HG02981 (cell line): ENCODE measurements around the gene PLEKHN1.
"Not testable (repeated sequence)": the region's sequence is repeated elsewhere in the genome, so short reads cannot be mapped to it uniquely, and the experiment has no call there.

ENCODE experiments used
- ATAC-seq: cut with Tn5 transposase; IDR thresholded peaks from one replicate; pipeline ENCODE4 v1.9.1; 2021; ENCODE audit warnings: mild to moderate bottlenecking, moderate library complexity; ENCODE audit not compliant: unreplicated experiment

Gene PLEKHN1

DNA sequence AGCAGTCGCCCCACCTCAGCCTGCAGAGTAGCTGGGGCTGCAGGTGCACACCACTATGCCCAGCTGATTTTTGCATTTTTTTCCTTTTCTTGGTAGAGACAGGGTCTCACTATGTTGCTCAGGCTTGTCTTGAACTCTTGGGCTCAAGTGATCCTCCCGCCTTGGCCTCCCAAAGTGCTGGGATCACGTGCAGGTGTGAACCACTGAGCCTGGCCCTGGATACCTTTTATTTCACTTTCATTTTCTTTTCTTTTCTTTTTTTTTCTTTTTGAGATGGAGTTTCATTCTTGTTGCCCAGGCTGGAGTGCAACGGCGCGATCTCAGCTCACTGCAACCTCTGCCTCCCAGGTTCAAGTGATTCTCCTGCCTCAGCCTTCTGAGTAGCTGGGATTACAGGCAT is 25.0 kb downstream of the PLEKHN1 start:
- not testable (repeated sequence) for ATAC-seq

DNA sequence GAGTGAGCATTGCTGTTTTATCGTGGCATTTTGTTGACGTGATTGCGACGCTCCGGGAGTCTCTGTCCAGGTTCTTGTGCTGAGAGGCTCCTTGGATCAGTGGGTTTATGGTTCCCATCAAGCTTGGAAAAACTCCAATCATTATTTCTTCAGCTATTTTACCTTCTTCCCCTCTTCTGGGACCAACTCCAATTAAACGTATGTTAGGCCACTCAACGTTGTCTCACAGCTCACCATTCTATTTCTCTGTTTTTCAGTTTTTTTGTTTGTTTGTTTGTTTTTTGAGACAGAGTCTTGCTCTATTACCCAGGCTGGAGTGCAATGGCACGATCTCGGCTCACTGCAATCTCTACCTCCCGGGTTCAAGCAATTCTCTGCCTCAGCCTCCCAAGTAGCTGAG is 25.6 kb downstream of the PLEKHN1 start:
- ATAC-seq, result no peak

DNA sequence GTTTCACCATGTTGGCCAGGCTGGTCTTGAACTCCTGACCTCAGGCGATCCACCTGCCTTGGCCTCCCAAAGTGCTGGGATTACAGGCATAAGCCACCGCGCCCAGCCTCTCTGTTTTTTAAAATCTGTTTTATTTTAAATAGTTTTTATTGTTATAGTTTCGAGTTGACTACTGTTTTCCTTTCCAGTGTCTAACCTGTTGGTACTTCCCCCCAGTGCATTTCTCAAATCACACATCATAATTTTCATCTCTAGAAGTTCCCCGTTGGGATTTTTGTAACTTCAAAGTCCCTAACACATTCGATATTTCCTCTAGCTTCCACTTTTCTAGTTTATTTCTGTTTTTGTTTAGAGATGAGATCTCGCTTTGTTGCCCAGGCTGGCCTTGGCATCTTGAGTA is 26.1 kb downstream of the PLEKHN1 start:
- no peak for ATAC-seq

GRCh38 chr1:993379-993995 is 27.2 kb downstream of the PLEKHN1 start:
- ATAC-seq, result no peak

GRCh38 chr1:994546-994945 is 28.3 kb downstream of the PLEKHN1 start:
- not testable (repeated sequence) for ATAC-seq

DNA sequence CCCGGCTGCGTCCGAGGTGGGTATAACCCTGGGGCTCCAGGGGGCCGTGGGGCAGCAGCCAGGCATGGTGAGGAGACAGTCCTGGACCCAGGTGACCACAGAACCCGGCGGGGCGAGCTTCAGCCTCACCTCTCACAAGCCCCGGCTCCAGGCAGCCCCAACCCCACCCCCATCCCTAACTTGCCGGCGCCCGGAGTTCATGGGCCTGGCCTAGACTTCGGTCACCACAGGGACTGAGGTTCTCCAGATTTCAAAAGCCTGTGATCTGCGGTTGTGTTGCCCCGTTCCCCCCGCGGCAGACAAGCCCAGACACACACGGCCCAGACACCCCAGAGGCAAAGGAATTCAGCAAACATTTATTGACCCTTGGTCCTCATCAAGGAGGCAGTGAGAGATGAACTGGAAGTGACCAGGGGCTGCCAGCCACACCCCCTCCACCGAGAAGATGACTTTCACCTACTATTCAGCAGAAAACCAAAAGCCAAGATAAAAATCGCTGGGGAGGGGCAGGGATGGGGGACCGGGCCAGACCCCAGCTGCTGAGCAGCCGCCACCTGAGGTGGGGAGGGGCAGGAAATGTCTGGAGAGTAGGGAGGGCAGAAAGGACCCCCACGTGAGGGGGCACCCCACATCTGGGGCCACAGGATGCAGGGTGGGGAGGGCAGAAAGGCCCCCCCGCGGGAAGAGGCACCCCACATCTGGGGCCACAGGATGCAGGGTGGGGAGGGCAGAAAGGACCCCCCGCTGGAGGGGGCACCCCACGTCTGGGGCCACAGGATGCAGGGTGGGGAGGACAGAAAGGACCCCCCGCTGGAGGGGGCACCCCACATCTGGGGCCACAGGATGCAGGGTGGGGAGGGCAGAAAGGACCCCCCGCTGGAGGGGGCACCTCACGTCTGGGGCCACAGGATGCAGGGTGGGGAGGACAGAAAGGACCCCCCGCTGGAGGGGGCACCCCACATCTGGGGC is 29.7 kb downstream of the PLEKHN1 start:
- no peak for ATAC-seq

DNA sequence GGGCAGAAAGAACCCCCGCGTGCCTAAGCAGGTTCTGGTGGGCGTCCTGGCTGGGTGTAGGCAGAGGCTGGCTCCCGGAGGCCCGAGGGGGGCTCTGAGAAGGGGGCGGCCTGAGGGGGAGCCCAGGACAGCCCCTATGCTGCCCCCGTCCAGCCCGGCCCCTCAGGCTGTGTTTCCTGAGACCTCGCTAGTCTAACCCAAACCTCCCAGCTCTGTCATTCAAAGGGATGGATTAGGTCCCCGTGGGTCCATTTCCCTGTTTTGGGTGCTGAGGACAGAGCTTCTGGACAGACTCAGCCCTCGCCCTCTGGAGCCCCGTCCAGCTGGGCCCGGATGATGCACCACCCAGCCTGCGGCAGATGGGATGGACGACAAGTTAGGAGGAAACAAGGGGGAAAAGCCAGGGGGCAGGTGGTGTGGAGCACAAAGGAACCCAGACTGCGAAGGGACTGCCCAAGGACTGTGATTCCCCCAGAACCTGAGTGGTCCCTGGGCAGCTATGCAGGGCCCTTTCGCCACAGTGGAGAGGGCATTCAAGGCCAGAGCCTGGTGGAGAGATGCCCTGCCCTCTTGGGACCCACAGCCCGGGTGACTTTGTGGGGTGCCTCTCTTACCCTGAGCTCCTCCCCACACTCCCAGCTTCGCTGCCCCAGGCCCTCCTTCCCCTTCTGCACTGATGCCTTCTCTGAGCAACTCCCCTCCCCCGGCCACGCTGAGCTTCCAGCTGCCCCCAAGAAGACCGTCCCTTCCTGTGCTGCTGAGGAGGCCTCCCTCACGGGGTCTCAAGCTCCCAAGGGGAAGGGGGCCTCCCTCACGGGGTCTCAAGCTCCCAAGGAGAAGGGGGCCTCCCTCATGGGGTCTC is 30.8 kb downstream of the PLEKHN1 start:
- ATAC-seq, result no peak

- no peak for ATAC-seq
Observed at GRCh38 chr1:997713-997992, 31.4 kb downstream of the PLEKHN1 start.

GRCh38 chr1:997993-998744 is 31.9 kb downstream of the PLEKHN1 start:
- ATAC-seq, result no peak

- no peak for ATAC-seq
Observed at GRCh38 chr1:998745-998994, 32.4 kb downstream of the PLEKHN1 start.

DNA sequence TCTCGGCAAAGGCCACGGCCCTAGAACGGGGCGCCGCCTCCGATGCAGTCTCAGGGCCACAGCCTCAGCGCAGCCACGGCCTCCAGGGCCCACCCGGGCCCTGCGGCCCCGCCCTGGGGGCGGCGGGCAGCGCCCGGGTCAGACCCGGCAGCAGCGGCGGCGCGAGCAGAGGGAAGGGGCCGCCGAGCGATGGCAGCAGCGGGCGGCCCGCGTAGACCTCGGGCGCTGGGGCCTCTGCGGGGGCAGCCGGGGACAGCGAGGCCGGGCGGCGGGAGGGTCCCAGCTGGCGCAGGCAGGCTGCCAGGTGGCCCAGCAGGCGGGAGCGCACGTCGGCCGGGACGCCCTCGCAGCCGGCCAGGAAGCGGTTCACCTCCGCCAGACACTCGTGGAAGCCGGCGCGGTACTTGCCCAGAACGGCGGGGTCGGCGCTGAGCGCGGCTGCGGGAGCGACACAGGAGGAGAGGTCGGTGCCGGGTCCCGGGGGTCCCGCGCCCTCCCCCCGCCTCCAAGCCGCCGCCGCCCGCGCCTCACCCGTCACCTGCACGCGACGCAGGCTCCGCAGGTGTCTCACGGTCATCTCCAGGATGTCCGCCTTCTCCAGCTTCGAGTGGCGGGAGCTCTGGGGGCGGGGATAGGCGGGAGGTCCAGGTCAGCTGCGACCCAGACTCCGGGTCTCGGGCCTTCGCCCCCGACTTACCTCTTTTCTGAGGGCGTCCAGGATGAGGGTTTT is 32.9 kb downstream of the PLEKHN1 start:
- ATAC-seq, result no peak

DNA sequence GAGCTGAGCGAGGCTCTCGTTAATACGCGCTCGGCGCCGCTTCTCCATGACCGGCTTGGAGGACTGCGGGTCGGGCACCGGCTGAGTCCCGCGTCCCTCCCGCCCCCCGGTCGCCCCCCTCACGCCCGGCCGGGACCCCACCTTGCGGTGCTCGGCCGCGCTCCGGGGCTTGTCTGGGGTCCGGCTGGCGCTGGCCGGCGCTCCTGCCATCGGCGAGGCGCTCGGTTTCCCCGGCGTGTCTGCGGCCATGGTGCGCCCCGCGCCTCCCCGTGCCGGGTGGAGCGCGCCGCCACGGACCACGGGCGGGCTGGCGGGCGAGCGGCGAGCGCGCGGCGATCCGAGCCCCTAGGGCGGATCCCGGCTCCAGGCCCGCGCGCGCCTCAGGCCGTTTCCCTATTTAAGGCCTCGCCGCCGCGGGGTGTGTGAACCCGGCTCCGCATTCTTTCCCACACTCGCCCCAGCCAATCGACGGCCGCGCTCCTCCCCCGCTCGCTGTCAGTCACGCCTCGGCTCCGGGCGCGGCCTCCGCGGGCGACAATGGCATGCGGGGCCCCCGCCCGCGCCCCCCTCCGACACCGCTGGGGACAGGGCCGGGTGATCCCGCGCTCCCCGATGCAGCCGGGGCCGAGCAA is 33.6 kb downstream of the PLEKHN1 start, which contains the start of gene HES4:
Gene HES4, minus strand, starts transcription at position 373 of the 632 bp plus-strand sequence. Its CDS starts 124 bp downstream, at position 249.
- peak; percentile 43 for ATAC-seq

DNA sequence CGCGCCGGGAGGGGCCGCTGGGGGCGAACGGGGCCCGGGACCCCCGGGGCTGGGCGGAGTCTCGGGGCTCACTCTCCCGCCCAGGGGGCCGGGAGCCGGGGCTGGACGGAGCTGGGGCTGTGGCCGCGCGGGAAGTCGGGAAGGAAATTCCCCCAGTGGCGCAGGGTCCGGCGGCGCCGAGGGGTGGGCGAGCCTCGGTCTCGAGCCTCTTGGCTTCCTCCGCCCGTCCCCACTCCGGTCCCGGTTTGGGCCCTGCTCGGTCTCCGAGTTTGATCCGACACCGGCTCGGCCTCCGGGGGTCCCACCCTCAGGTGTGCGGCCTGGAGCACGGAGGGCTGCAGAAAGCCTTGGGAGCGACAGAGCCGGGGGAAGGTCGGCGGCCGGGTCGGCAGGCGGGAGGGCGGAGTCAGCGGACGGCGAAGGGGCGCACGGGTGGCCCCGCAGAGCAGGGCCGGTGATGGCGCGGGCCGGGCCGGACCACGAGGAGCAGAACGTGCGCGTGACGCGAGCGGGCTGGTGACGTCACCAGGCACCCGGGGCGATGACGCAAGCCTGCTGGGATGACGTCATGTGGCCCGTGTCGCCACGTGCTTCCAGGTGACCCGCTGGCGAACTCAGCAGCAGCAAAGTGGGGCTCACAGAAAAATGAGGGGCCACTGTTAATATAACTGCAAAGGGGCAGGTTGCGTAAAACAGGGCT is 34.2 kb downstream of the PLEKHN1 start:
- peak; percentile 24 for ATAC-seq

GRCh38 chr1:1001057-1001783 is 34.9 kb downstream of the PLEKHN1 start:
- no peak for ATAC-seq

DNA sequence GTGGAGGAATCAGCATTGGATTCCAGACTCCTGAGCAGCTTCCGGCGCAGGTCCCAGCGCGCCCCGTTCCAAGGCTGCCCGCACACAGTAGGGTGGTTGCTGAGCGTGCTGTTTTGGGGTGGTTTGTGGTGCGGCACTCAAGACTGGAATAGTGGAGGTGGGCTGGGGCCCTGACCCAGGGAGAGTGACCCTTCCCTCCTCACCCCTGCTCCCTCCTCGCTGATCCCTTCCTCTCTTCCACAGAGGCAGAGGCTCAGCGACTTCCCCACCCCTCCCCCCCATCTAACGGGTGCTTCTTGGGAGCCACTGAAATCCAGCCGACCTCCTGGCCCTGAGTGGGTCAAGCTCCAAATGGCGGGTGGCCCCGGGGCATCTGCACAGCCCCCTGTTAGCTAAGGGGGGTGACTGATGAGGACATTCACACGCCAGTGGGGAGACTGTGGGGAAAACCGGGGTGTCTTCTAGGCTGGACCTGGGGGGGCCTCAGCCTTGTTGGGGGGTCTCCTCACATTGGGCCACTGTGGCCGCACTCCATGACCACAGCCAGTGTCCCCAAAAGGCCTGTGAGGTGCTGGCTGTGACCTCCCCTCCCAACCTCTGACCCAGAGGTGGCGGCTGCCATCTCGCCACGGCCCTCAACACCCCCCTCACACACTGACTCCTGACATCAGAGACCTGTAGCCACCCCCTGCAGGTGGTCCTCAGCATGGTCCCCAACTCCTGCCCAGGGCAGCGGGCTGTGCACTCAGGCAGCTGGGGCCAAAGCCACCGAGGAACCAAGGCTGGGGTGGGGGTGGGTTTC is 37.5 kb downstream of the PLEKHN1 start:
- no peak for ATAC-seq

DNA sequence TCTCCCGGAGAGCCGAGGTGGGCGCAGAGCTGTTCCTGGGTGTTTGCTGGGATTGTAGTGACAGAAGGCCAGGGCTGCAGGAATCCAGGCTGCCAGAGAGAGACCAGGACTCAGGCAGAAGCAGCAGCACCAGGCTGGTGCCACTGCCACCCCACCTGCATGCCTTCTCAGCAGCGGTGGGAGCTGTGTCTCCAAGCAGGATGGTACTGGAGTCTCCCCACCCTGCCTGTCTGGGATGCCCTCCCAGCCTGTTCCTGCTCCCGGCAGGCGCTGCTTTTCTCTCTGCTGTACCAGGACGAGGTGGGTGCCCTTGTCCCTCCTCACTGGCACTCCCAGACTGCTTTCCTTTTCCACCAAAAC is 38.1 kb downstream of the PLEKHN1 start:
- no peak for ATAC-seq

- no peak for ATAC-seq
Observed at GRCh38 chr1:1004780-1005697, 38.8 kb downstream of the PLEKHN1 start.
